Activated T-cell treated with anti-CD3 and anti-CD28 coated beads, Interleukin-2, amount 50 U/mL, for 4 hours (primary cell): ENCODE measurements around the gene NPFF. TPM values are rescaled to one million over a fixed set of nuclear protein-coding genes. Genes with fewer than 3 reads are reported as not detected.
A peak's percentile ranks its signal among the peaks of the same experiment; 100 is the strongest.
"Not testable (repeated sequence)": the region's sequence is repeated elsewhere in the genome, so short reads cannot be mapped to it uniquely, and the experiment has no call there.

Source experiments
- ATAC-seq, 2 donors: fragments of 200-7000 bp; cut with Tn5 transposase; one replicate each; pipeline ENCODE4 v1.10.0; 2021
- DNase-seq: peaks from one replicate; pipeline ENCODE4 v3.0.0-alpha.2; 2020
- H3K27me3 Mint-ChIP-seq: one replicate; pipeline ENCODE4 v1.8.0; 2021; ENCODE audit warnings: low read depth, mixed read lengths
- H3K36me3 Mint-ChIP-seq: one replicate; pipeline ENCODE4 v1.8.0; 2022; ENCODE audit warnings: mixed read lengths; ENCODE audit not compliant: insufficient read depth
- H3K4me1 Mint-ChIP-seq: one replicate; pipeline ENCODE4 v1.8.0; 2021; ENCODE audit warnings: low read depth, mixed read lengths
- H3K4me3 Mint-ChIP-seq: one replicate; pipeline ENCODE4 v1.8.0; 2021; ENCODE audit warnings: mild to moderate bottlenecking, moderate library complexity, mixed read lengths
- H3K9me3 Mint-ChIP-seq: one replicate; pipeline ENCODE4 v1.8.0; 2021; ENCODE audit warnings: mixed read lengths
- total RNA-seq, 3 donors: library from RNA; stranded (reverse); gene quantifications; one replicate each; pipeline ENCODE4 v1.2.1, GENCODE V29; 2021

Gene NPFF
- not detected for total RNA-seq

- no peaks in the 10 kb centered on the region for H3K9me3 Mint-ChIP-seq
- DNase-seq (no peak), ATAC-seq (no peak)
- no peaks in the 10 kb centered on the region for H3K27me3 Mint-ChIP-seq
- peaks cover 10% of the 10 kb centered on the region for H3K36me3 Mint-ChIP-seq
- peaks cover 15% of the 10 kb centered on the region for H3K4me1 Mint-ChIP-seq
- no peak within 1 kb of the TSS for H3K4me3 Mint-ChIP-seq
Observed at GRCh38 chr12:53506881-53507602, at the start of gene NPFF. TSS of gene NPFF (minus strand) at chr12:53507484. CDS start at chr12:53507474, 10 bp downstream.

DNA sequence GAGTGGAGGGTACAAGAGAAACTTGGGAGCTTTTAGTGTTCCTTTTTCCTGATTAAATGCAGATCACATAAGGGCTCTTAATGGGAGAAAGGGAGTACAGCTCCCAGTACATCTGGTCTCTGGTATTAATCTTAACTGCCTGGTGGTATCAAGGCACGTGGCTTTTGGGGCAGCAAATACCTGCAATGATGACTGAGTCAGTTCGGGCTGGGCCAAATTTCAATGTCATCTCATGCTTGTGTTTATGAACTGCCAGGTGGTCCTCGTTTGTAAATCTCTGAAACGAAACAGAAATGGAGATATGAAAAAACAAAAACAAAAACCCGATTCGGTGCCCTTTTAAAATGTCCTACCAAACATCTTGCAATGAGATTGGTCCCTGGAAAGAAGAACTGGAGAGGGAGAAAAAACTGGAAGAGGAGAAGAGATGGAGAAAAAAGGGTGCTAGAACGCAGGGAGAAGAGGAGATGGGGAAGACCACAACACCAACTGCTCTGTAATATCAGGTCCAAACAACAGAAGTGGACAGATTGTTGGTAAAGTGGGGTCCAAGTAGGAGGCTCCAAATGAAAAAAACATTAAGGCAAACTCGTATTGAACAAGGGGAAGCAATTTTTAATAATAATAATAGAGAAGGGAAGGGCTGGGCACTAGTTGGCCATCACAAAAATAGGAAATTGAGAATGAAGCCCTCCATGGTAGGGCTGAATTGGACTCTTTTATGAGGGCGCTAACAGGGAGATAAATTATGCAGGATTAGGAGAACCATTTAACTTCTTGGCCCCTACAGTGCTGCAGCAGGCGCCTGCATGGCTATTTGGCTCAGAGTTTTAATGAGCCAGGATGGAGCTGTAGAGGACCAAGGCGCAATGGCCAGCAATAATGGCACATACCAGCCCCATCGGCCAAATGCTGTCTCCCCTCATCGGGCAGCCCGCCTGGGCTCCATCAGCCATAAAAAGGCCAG is 45.4 kb upstream of the NPFF start:
- Mint-ChIP-seq H3K27me3 (no peaks in the 10 kb centered on the region), H3K4me3 (no peak overlapping the region), H3K36me3 (peaks cover 10% of the 10 kb centered on the region), H3K4me1 (peaks cover 3% of the 10 kb centered on the region), H3K9me3 (no peaks in the 10 kb centered on the region)
- no peak for DNase-seq
- ATAC-seq: no peak

DNA sequence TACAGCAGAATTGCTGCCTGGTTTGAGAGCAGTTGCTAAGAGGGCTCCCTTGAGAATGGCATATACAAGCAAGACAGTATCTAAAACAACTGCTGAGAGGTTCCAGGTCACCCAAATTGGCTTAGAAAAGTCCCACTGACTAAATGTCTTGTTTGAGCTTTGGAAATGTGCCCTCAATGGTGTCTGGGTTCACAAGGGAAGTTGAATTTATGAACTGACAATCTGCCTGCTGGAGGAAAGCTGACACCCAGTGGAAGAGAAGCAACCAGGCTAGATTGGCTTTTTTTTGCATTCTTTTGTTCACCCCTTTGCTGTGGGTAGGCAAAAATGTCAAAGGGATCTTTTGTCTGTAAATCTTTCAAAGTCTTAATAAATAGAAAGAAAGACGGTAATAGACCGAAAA is 44.6 kb upstream of the NPFF start:
- Mint-ChIP-seq H3K27me3 (no peaks in the 10 kb centered on the region), H3K4me1 (no peaks in the 10 kb centered on the region), H3K9me3 (no peaks in the 10 kb centered on the region), H3K4me3 (no peak overlapping the region), H3K36me3 (peaks cover 10% of the 10 kb centered on the region)
- DNase-seq (no peak), ATAC-seq (no peak)

- DNase-seq (no peak), ATAC-seq (no peak)
- Mint-ChIP-seq H3K9me3 (no peaks in the 10 kb centered on the region), H3K27me3 (no peaks in the 10 kb centered on the region), H3K36me3 (peaks cover 10% of the 10 kb centered on the region), H3K4me3 (no peak overlapping the region), H3K4me1 (no peaks in the 10 kb centered on the region)
Observed at GRCh38 chr12:53550595-53550994, 43.3 kb upstream of the NPFF start.

GRCh38 chr12:53550131-53550530 is 42.8 kb upstream of the NPFF start:
- peaks cover 10% of the 10 kb centered on the region for H3K36me3 Mint-ChIP-seq
- not testable (repeated sequence) for H3K4me1 Mint-ChIP-seq, H3K4me3 Mint-ChIP-seq, ATAC-seq, DNase-seq, H3K9me3 Mint-ChIP-seq, H3K27me3 Mint-ChIP-seq

- H3K36me3 Mint-ChIP-seq: peaks cover 10% of the 10 kb centered on the region
- H3K4me1 Mint-ChIP-seq, DNase-seq: not testable (repeated sequence)
Observed at GRCh38 chr12:53548354-53548753, 41.1 kb upstream of the NPFF start.

GRCh38 chr12:53543539-53543938 is 36.3 kb upstream of the NPFF start:
- Mint-ChIP-seq H3K4me3 (no peak overlapping the region), H3K36me3 (peaks cover 6% of the 10 kb centered on the region), H3K9me3 (no peaks in the 10 kb centered on the region), H3K27me3 (no peaks in the 10 kb centered on the region), H3K4me1 (peaks cover 9% of the 10 kb centered on the region)
- ATAC-seq (peak; percentile 99), DNase-seq (peak; percentile 23)

More at GRCh38 chr12:53548354-53548753, 41.1 kb upstream of the NPFF start:
- not testable (repeated sequence) for H3K27me3 Mint-ChIP-seq, H3K4me3 Mint-ChIP-seq, H3K9me3 Mint-ChIP-seq, ATAC-seq

DNA sequence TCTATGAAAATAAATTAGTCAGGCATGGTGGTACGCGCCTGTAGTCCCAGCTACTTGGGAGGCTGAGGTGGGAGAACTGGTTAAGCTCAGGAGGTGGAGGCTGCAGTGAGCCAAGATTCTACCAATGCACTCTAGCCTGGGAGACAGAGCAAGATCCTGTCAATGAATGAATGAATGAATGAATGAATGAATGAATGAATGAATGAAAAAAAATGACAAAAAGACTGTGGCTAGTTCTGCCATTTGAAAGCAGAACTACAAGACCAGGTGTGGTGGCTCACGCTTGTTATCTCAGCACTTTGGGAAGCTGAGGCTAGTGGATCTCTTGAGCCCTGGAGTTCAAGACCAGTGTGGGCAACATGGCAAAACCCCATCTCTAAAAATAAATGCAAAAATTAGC is 32.2 kb upstream of the NPFF start:
- Mint-ChIP-seq H3K9me3 (no peaks in the 10 kb centered on the region), H3K36me3 (peaks cover 16% of the 10 kb centered on the region), H3K4me3 (no peak overlapping the region), H3K27me3 (no peaks in the 10 kb centered on the region), H3K4me1 (peaks cover 9% of the 10 kb centered on the region)
- ATAC-seq: no peak
- no peak for DNase-seq

- no peak overlapping the region for H3K4me3 Mint-ChIP-seq
- H3K27me3 Mint-ChIP-seq: no peaks in the 10 kb centered on the region
- H3K9me3 Mint-ChIP-seq: no peaks in the 10 kb centered on the region
- ATAC-seq (no peak), DNase-seq (no peak)
- H3K36me3 Mint-ChIP-seq: peaks cover 20% of the 10 kb centered on the region
- H3K4me1 Mint-ChIP-seq: no peaks in the 10 kb centered on the region
Observed at GRCh38 chr12:53538209-53538689, 31.0 kb upstream of the NPFF start.

DNA sequence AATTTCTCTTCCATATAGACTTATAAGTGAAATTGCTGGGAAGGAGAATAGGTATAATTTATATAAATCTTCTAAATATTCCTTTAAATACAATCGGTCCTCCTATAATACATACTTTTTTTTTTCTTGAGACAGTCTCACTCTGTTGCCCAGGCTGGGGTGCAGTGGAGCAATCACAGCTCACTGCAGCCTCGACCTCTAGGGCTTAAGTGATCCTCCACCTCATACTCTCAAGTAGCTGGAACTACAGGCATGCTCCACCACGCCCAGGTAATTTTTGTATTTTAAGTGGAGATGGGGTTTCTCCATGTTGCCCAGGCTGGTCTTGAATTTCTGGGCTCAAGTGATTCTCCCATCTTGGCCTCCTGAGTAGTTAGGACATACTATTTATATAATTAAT is 29.7 kb upstream of the NPFF start:
- no peaks in the 10 kb centered on the region for H3K4me1 Mint-ChIP-seq
- ATAC-seq: no peak
- H3K27me3 Mint-ChIP-seq: no peaks in the 10 kb centered on the region
- no peak overlapping the region for H3K4me3 Mint-ChIP-seq
- H3K36me3 Mint-ChIP-seq: peaks cover 27% of the 10 kb centered on the region
- no peaks in the 10 kb centered on the region for H3K9me3 Mint-ChIP-seq
- DNase-seq: no peak

GRCh38 chr12:53533471-53533870 is 26.2 kb upstream of the NPFF start:
- Mint-ChIP-seq H3K4me1 (no peaks in the 10 kb centered on the region), H3K36me3 (peaks cover 28% of the 10 kb centered on the region), H3K9me3 (no peaks in the 10 kb centered on the region), H3K27me3 (no peaks in the 10 kb centered on the region), H3K4me3 (no peak overlapping the region)
- ATAC-seq (no peak), DNase-seq (no peak)

- DNase-seq (no peak), ATAC-seq (no peak)
- H3K4me1 Mint-ChIP-seq: no peaks in the 10 kb centered on the region
- peaks cover 28% of the 10 kb centered on the region for H3K36me3 Mint-ChIP-seq
- no peaks in the 10 kb centered on the region for H3K9me3 Mint-ChIP-seq
- no peaks in the 10 kb centered on the region for H3K27me3 Mint-ChIP-seq
- no peak overlapping the region for H3K4me3 Mint-ChIP-seq
Observed at GRCh38 chr12:53532524-53533445, 25.5 kb upstream of the NPFF start.

DNA sequence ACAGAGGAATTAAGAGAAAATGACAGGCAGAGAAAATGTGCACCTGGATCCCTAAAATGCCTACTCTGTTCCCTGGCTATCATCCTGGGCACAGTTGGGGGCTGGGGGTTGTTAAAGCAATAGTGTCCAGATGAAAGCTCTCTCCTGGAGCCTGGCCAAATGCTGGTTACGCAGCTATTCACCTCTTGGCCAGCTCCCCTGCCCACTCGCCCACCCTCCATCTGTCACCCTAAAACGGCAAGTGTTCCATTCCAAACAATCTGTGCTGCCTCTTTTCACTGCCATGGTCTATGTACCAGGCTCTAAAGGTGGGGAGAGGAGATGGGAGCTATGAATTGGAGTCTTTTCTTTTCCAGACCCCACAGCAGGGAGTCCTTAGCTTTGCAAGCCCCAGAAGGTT is 24.7 kb upstream of the NPFF start:
- no peaks in the 10 kb centered on the region for H3K27me3 Mint-ChIP-seq
- no peaks in the 10 kb centered on the region for H3K9me3 Mint-ChIP-seq
- H3K4me3 Mint-ChIP-seq: no peak overlapping the region
- DNase-seq: no peak
- ATAC-seq: no peak
- no peaks in the 10 kb centered on the region for H3K4me1 Mint-ChIP-seq
- H3K36me3 Mint-ChIP-seq: peaks cover 28% of the 10 kb centered on the region

- peaks cover 26% of the 10 kb centered on the region for H3K36me3 Mint-ChIP-seq
- H3K4me3 Mint-ChIP-seq: no peak overlapping the region
- no peaks in the 10 kb centered on the region for H3K4me1 Mint-ChIP-seq
- no peaks in the 10 kb centered on the region for H3K27me3 Mint-ChIP-seq
- H3K9me3 Mint-ChIP-seq: no peaks in the 10 kb centered on the region
- DNase-seq: no peak
- no peak for ATAC-seq
Observed at GRCh38 chr12:53530920-53531319, 23.6 kb upstream of the NPFF start.
